Lower leg skin (tissue), 4 donors: ENCODE results near the gene KAZN. TPM values are rescaled to one million over a fixed set of nuclear protein-coding genes. Genes with fewer than 3 reads are reported as not detected.

Source experiments
- DNase-seq, 2 donors: peaks; one replicate each; pipeline ENCODE4 v3.0.0-alpha.2; 2019; ENCODE audit warnings: low spot score in 2 of 2
- H3K4me3 ChIP-seq: fragments of 200-600 bp; sonication (generic); 2 replicates; pipeline ENCODE4 v1.5.1; 2017; ENCODE audit warnings: mild to moderate bottlenecking, low read depth; ENCODE audit not compliant: poor library complexity, severe bottlenecking
- CTCF ChIP-seq, 3 donors: fragments of 450-650 bp; IDR thresholded peaks; one replicate each; pipeline ENCODE4 v1.5.1; 2016; ENCODE audit warnings: antibody characterized with exemption in 3 of 3, mild to moderate bottlenecking in 3 of 3, moderate library complexity in 2 of 3
- POLR2A ChIP-seq, 2 donors: fragments of 450-650 bp; IDR thresholded peaks; one replicate each; pipeline ENCODE4 v1.6.1; 2016 to 2017; ENCODE audit warnings: antibody characterized with exemption in 2 of 2, mild to moderate bottlenecking in 1 of 2, moderate library complexity in 1 of 2
- WGBS, 2 donors: methylation state at CpG; one replicate each; pipeline ENCODE4 v1.1.5; 2018; 5-methylcytosine and 5-hydroxymethylcytosine counted together
- intact Hi-C: fragments of 100-400 bp; cut with DNase I; formaldehyde crosslinking; loops from one replicate; pipeline ENCODE4 v1.15.0; 2023; ENCODE audit warnings: low total_unique reads
- total RNA-seq, 4 donors: library from RNA; depleted of rRNA; stranded (reverse); fragments of >200 nt; gene quantifications; one replicate each; pipeline ENCODE4 v1.1.0, GENCODE V29; 2016

Gene KAZN
- total RNA-seq, 4 donors from 2014 or later = 21.4 to 36.0 (median 28.4) TPM

GRCh38 chr1:14987829-14988603, 389.5 kb downstream of the KAZN start:
- TF ChIP-seq POLR2A (IDR thresholded peaks at IDR 0.05) (no peak), CTCF (IDR thresholded peaks at IDR 0.05) (no peak)
- no peak for DNase-seq
- WGBS, 2 donors = 19 to 24% methylated on average over 16 of the region's 16 CpGs
- intact Hi-C loops = no loop called here
- H3K4me3 ChIP-seq = no peak overlapping the region

GRCh38 chr1:14988636-14989035, 390.2 kb downstream of the KAZN start:
- TF ChIP-seq POLR2A (IDR thresholded peaks at IDR 0.05) (no peak), CTCF (IDR thresholded peaks at IDR 0.05) (no peak)
- 80 to 89% methylated on average over 8 of the region's 8 CpGs for WGBS, 2 donors
- DNase-seq = no peak
- intact Hi-C loops = no loop called here
- no peak overlapping the region for H3K4me3 ChIP-seq

GRCh38 chr1:14989931-14990728, 391.6 kb downstream of the KAZN start:
- no peak for DNase-seq
- TF ChIP-seq CTCF (IDR thresholded peaks at IDR 0.05) = no peak
- TF ChIP-seq POLR2A (IDR thresholded peaks at IDR 0.05) = no peak
- 85 to 94% methylated on average over 12 of the region's 12 CpGs for WGBS, 2 donors
- H3K4me3 ChIP-seq = no peak overlapping the region
- intact Hi-C loops = no loop called here

GRCh38 chr1:14993414-14993813, 394.9 kb downstream of the KAZN start:
- TF ChIP-seq CTCF (IDR thresholded peaks at IDR 0.05) (no peak), POLR2A (IDR thresholded peaks at IDR 0.05) (no peak)
- intact Hi-C loops = no loop called here
- 88 to 92% methylated on average over 11 to 13 of the region's 13 CpGs for WGBS, 2 donors
- DNase-seq = no peak
- H3K4me3 ChIP-seq = no peak overlapping the region

- DNase-seq = no peak
- 93% methylated on average over 6 to 7 of the region's 7 CpGs for WGBS, 2 donors
- TF ChIP-seq POLR2A (IDR thresholded peaks at IDR 0.05) (no peak), CTCF (IDR thresholded peaks at IDR 0.05) (no peak)
- intact Hi-C loops = no loop called here
- no peak overlapping the region for H3K4me3 ChIP-seq
These were observed 395.7 kb downstream of the KAZN start for GRCh38 chr1:14994148-14994547.
